Measurements from ENCODE around the gene SLIT3.

DNA sequence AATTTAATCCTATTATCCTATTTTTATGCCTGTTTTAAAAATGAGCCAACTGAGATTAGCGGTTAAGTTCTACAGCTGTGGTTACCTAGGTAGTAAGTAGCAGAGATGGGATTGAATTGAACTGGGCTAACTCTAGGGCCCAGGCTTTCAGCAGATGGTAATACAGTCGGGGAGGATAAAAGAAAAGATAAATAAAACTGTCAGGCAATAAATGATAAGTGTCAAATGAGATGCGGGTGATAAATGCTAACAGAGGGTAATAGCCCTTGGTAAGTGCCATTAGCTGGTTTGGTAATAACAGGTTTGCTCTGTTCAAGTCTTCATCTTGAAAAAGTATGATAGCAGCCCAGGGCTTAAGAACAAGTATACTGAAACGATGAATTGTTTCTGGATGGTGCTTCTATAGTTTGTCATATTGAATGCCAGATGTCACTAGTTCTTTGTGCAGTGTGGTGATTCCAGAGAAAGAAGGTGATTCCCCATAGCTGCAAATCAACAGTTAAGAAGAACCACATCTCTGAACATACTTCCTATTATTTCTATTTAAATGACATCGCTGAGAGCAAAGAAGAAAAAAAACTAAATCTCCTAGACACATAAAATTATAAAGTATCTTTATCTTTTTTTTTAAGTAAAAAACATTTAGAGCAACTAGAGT is 360.9 kb downstream of the SLIT3 start:
- TF ChIP-seq TARDBP (IDR thresholded peaks at IDR 0.05; ENCODE audit: borderline replicate concordance) = no peak
- TF ChIP-seq CHD4 (IDR thresholded peaks at IDR 0.05) = no peak
- TF ChIP-seq FOXK2 (IDR thresholded peaks at IDR 0.05) = no peak
- no peak for TF ChIP-seq ZNF207 (IDR thresholded peaks at IDR 0.05; ENCODE audit: borderline replicate concordance)
